Chondrocyte (in vitro differentiated cells): ENCODE results near the gene KRTAP20-4. TPM values are rescaled to one million over a fixed set of nuclear protein-coding genes. Genes with fewer than 3 reads are reported as not detected.

Source experiments
- DNase-seq: peaks from one replicate; pipeline ENCODE4 v3.0.0; 2021; ENCODE audit warnings: mixed read lengths, low spot score
- H3K27ac Mint-ChIP-seq: one replicate; pipeline ENCODE4 v1.8.0; 2021; ENCODE audit warnings: mild to moderate bottlenecking, moderate library complexity, mixed read lengths; ENCODE audit not compliant: unreplicated experiment
- H3K27me3 Mint-ChIP-seq: 2 replicates; pipeline ENCODE4 v1.8.0; 2021; ENCODE audit warnings: low read depth, mixed read lengths
- H3K36me3 Mint-ChIP-seq: 2 replicates; pipeline ENCODE4 v1.8.0; 2021; ENCODE audit warnings: low read depth, mixed read lengths
- H3K4me1 Mint-ChIP-seq: 2 replicates; pipeline ENCODE4 v1.8.0; 2021; ENCODE audit warnings: low read depth, mild to moderate bottlenecking, mixed read lengths
- H3K4me3 Mint-ChIP-seq: one replicate; pipeline ENCODE4 v1.8.0; 2021; ENCODE audit warnings: mild to moderate bottlenecking, moderate library complexity, mixed read lengths; ENCODE audit not compliant: unreplicated experiment
- H3K9me3 Mint-ChIP-seq: 2 replicates; pipeline ENCODE4 v1.8.0; 2021; ENCODE audit warnings: low read depth, mixed read lengths
- total RNA-seq: library from RNA; stranded (reverse); gene quantifications from 3 replicates; pipeline ENCODE4 v1.2.1, GENCODE V29; 2021
- TF ChIP-seq, protein P1 (sequence below): fragments of 200-600 bp; sonication (generic); IDR thresholded peaks from 2 replicates; pipeline ENCODE4 v1.5.0; 2021; ENCODE audit warnings: antibody characterized with exemption, mild to moderate bottlenecking, moderate library complexity

Gene KRTAP20-4
- total RNA-seq, 1 donor from 2014 or later = not detected

- H3K9me3 Mint-ChIP-seq = peaks cover 6% of the 10 kb centered on the region
- H3K27ac Mint-ChIP-seq = no peak within 1 kb of the TSS
- no peaks in the 10 kb centered on the region for H3K4me1 Mint-ChIP-seq
- no peak within 1 kb of the TSS for H3K4me3 Mint-ChIP-seq
- no peak for DNase-seq
- TF ChIP-seq, protein P1, sequence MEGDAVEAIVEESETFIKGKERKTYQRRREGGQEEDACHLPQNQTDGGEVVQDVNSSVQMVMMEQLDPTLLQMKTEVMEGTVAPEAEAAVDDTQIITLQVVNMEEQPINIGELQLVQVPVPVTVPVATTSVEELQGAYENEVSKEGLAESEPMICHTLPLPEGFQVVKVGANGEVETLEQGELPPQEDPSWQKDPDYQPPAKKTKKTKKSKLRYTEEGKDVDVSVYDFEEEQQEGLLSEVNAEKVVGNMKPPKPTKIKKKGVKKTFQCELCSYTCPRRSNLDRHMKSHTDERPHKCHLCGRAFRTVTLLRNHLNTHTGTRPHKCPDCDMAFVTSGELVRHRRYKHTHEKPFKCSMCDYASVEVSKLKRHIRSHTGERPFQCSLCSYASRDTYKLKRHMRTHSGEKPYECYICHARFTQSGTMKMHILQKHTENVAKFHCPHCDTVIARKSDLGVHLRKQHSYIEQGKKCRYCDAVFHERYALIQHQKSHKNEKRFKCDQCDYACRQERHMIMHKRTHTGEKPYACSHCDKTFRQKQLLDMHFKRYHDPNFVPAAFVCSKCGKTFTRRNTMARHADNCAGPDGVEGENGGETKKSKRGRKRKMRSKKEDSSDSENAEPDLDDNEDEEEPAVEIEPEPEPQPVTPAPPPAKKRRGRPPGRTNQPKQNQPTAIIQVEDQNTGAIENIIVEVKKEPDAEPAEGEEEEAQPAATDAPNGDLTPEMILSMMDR = no peak
- H3K36me3 Mint-ChIP-seq = no peaks in the 10 kb centered on the region
- no peaks in the 10 kb centered on the region for H3K27me3 Mint-ChIP-seq
Measured at GRCh38 chr21:30590297-30590696, 30.1 kb upstream of the KRTAP20-4 start, which contains the start of gene KRTAP22-2. Gene KRTAP22-2, minus strand, starts transcription at chr21:30590397.

GRCh38 chr21:30592140-30592539 lies 28.3 kb upstream of the KRTAP20-4 start, which contains the start of gene KRTAP6-3:
Gene KRTAP6-3, plus strand, starts transcription at chr21:30592440. Its CDS starts 6 bp downstream, at chr21:30592446.
- Mint-ChIP-seq H3K4me3 (no peak within 1 kb of the TSS), H3K4me1 (no peaks in the 10 kb centered on the region), H3K9me3 (no peaks in the 10 kb centered on the region), H3K27me3 (no peaks in the 10 kb centered on the region), H3K27ac (no peak within 1 kb of the TSS), H3K36me3 (no peaks in the 10 kb centered on the region)
- TF ChIP-seq, protein P1 = no peak
- no peak for DNase-seq

GRCh38 chr21:30598802-30599201 lies 21.6 kb upstream of the KRTAP20-4 start, which contains the start of gene KRTAP6-2:
Gene KRTAP6-2, minus strand, starts transcription at chr21:30598902. Its CDS starts 28 bp downstream, at chr21:30598874.
- H3K9me3 Mint-ChIP-seq = peaks cover 14% of the 10 kb centered on the region
- no peak for DNase-seq
- H3K4me1 Mint-ChIP-seq = no peaks in the 10 kb centered on the region
- H3K36me3 Mint-ChIP-seq = no peaks in the 10 kb centered on the region
- no peak within 1 kb of the TSS for H3K4me3 Mint-ChIP-seq
- no peak within 1 kb of the TSS for H3K27ac Mint-ChIP-seq
- TF ChIP-seq, protein P1 = no peak
- no peaks in the 10 kb centered on the region for H3K27me3 Mint-ChIP-seq

DNA sequence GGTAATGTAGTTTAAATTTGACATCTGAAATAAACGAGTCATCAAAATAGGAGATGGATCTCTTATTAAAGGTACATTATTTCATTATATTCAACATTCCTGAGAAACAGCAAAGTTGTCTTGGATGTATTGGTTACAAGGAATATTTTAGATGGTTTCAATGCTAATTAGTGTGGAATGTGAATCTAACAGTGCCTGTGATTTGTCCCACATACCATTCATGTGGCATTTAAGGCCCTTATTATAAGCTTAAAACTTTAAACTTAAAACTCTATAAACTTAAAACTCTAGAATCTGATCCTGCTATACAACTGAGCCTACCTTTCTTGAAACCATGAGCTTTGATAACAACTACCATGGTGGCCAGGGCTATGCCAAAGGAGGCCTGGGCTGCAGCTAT lies 19.6 kb upstream of the KRTAP20-4 start, which contains the start of gene KRTAP22-1:
TSS of gene KRTAP22-1 (plus strand) at position 301 of the 400 bp plus-strand sequence.
- no peaks in the 10 kb centered on the region for H3K27me3 Mint-ChIP-seq
- H3K27ac Mint-ChIP-seq = no peak within 1 kb of the TSS
- H3K9me3 Mint-ChIP-seq = peaks cover 17% of the 10 kb centered on the region
- no peak within 1 kb of the TSS for H3K4me3 Mint-ChIP-seq
- H3K36me3 Mint-ChIP-seq = no peaks in the 10 kb centered on the region
- H3K4me1 Mint-ChIP-seq = no peaks in the 10 kb centered on the region
- TF ChIP-seq, protein P1 = no peak
- no peak for DNase-seq

DNA sequence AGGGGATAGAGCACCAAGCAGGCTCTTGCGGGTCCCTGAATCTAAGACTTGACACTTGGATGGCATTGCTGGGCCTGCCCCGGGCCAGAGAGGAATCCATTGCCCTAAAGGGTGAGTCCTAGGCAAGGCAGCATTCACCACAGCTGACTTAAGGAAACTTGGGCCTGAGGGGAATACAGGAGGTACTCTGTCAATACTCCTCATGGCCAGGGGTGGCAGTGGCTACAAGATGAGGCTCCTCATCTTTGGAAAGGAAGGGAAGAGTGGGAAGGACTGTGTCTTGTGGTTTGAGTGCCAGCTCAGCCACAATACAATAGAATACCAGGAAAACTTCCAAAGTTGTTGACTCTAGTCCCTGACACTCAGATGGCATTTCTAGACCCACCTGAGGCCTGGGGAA lies 14.5 kb upstream of the KRTAP20-4 start:
- Mint-ChIP-seq H3K36me3 (no peaks in the 10 kb centered on the region), H3K4me1 (no peaks in the 10 kb centered on the region), H3K27me3 (no peaks in the 10 kb centered on the region), H3K27ac (no peak overlapping the region), H3K4me3 (no peak overlapping the region), H3K9me3 (peaks cover 28% of the 10 kb centered on the region)
- DNase-seq = no peak
- TF ChIP-seq, protein P1 = no peak
